HuH-7.5 (cell line): Measurements from ENCODE around the gene RAB30.
"Not testable (repeated sequence)": the region's sequence is repeated elsewhere in the genome, so short reads cannot be mapped to it uniquely, and the experiment has no call there.

Experiments used
- DNase-seq: peaks from one replicate; pipeline ENCODE4 v3.0.0; 2011; ENCODE audit warnings: low spot score

The RAB30 gene

GRCh38 chr11:82981852-82982251 lies 89.8 kb downstream of the RAB30 start:
- no peak for DNase-seq

GRCh38 chr11:82980947-82981346 lies 90.8 kb downstream of the RAB30 start:
- DNase-seq, result no peak

GRCh38 chr11:82980292-82980691 lies 91.4 kb downstream of the RAB30 start:
- no peak for DNase-seq

- no peak for DNase-seq
Observed at GRCh38 chr11:82979824-82980223, 91.9 kb downstream of the RAB30 start.

- DNase-seq, result no peak
Observed at GRCh38 chr11:82978422-82979099, 93.1 kb downstream of the RAB30 start.

- no peak for DNase-seq
Observed at GRCh38 chr11:82976786-82977185, 94.9 kb downstream of the RAB30 start.

- DNase-seq, result no peak
Observed at GRCh38 chr11:82975882-82976281, 95.8 kb downstream of the RAB30 start.

- DNase-seq, result no peak
Observed at GRCh38 chr11:82974851-82975250, 96.8 kb downstream of the RAB30 start.

- no peak for DNase-seq
Observed at GRCh38 chr11:82974135-82974534, 97.6 kb downstream of the RAB30 start.

- no peak for DNase-seq
Observed at GRCh38 chr11:82972103-82972502, 99.6 kb downstream of the RAB30 start.

- DNase-seq, result not testable (repeated sequence)
Observed at GRCh38 chr11:82971519-82971946, 100.2 kb downstream of the RAB30 start.

- DNase-seq, result not testable (repeated sequence)
Observed at GRCh38 chr11:82970507-82971083, 101.1 kb downstream of the RAB30 start.

- DNase-seq, result no peak
Observed at GRCh38 chr11:82969811-82970210, 101.9 kb downstream of the RAB30 start.

GRCh38 chr11:82967381-82967780 lies 104.3 kb downstream of the RAB30 start:
- no peak for DNase-seq

GRCh38 chr11:82962021-82962420 lies 109.7 kb downstream of the RAB30 start:
- not testable (repeated sequence) for DNase-seq

- DNase-seq, result no peak
Observed at GRCh38 chr11:82960779-82961143, 110.9 kb downstream of the RAB30 start.

- no peak for DNase-seq
Observed at GRCh38 chr11:82959987-82960778, 111.5 kb downstream of the RAB30 start.

- not testable (repeated sequence) for DNase-seq
Observed at GRCh38 chr11:82955736-82956453, 115.8 kb downstream of the RAB30 start.

- not testable (repeated sequence) for DNase-seq
Observed at GRCh38 chr11:82950502-82950901, 121.2 kb downstream of the RAB30 start.

GRCh38 chr11:82949352-82949751 lies 122.3 kb downstream of the RAB30 start:
- no peak for DNase-seq

GRCh38 chr11:82945682-82946081 lies 126.0 kb downstream of the RAB30 start:
- no peak for DNase-seq

- DNase-seq, result not testable (repeated sequence)
Observed at GRCh38 chr11:82945041-82945440, 126.7 kb downstream of the RAB30 start.
